Measurements from ENCODE around the gene LRRC3.

- TF ChIP-seq CTCF (conservative IDR thresholded peaks at IDR 0.05; ENCODE audit: low read depth, low read length) (no peak), FOS (IDR thresholded peaks at IDR 0.05; ENCODE audit: low read depth, low read length) (no peak), NFE2L2 (IDR thresholded peaks at IDR 0.05; ENCODE audit: low read depth, low read length) (no peak), POLR2A (IDR thresholded peaks at IDR 0.05; ENCODE audit: low read depth, low read length) (no peak), RFX5 (IDR thresholded peaks at IDR 0.05; ENCODE audit: low read depth, low read length) (no peak), MAFK (IDR thresholded peaks at IDR 0.05; ENCODE audit: low read depth, low read length) (no peak), MXI1 (IDR thresholded peaks at IDR 0.05; ENCODE audit: borderline replicate concordance, low read depth, low read length) (no peak), RCOR1 (IDR thresholded peaks at IDR 0.05; ENCODE audit: insufficient replicate concordance, low read length) (no peak), RAD21 (IDR thresholded peaks at IDR 0.05; ENCODE audit: low read length) (no peak), ELK1 (IDR thresholded peaks at IDR 0.05; ENCODE audit: borderline replicate concordance, low read depth, low read length) (no peak), CHD1 (IDR thresholded peaks at IDR 0.05; ENCODE audit: low read depth, low read length) (no peak)
These were observed 39.1 kb upstream of the LRRC3 start for GRCh38 chr21:44416193-44416592.

All from IMR-90 (cell line).